PC-3 (cell line): ENCODE measurements around the gene NOC4L. TPM values are rescaled to one million over a fixed set of nuclear protein-coding genes. Genes with fewer than 3 reads are reported as not detected.

ENCODE experiments used
- ATAC-seq: fragments of 200-7000 bp; cut with Tn5 transposase; 2 replicates; pipeline ENCODE4 v1.9.1; 2020; ENCODE audit warnings: mild to moderate bottlenecking, moderate library complexity
- BruUV-seq: library from RNA; stranded (reverse); fragments of 400-500 nt; replicated peaks from 2 replicates; lab custom pipeline; 2021; lab: Mats Ljungman, UMichigan
- CTCF ChIA-PET: fragments of 300-600 bp; sonication (Branson Sonifier 250); formaldehyde crosslinking; loops from one replicate; lab custom pipeline; 2022; ENCODE audit warnings: antibody characterized with exemption; lab: Charles Lee
- POLR2A ChIA-PET: fragments of 300-600 bp; sonication (Branson Sonifier 250); formaldehyde crosslinking; loops from one replicate; lab custom pipeline; 2022; ENCODE audit warnings: antibody characterized with exemption; ENCODE audit not compliant: unreplicated experiment; lab: Charles Lee
- DNase-seq: peaks from one replicate; pipeline ENCODE4 v3.0.0-alpha.2; 2015
- H2AFZ ChIP-seq: fragments of 300-600 bp; sonication (generic); 2 replicates; pipeline ENCODE4 v1.6.0; 2016; ENCODE audit warnings: antibody characterized with exemption, low read length
- H3F3A ChIP-seq: fragments of 300-600 bp; sonication (generic); one replicate; pipeline ENCODE4 v1.6.0; 2017; ENCODE audit warnings: antibody characterized with exemption, low read length, control low read depth, mild to moderate bottlenecking; ENCODE audit not compliant: unreplicated experiment
- H3K27ac ChIP-seq: fragments of 300-600 bp; sonication (generic); 2 replicates; pipeline ENCODE4 v1.5.1; 2016; ENCODE audit warnings: mild to moderate bottlenecking, low read length
- H3K27me3 ChIP-seq: fragments of 300-600 bp; sonication (generic); 2 replicates; pipeline ENCODE4 v1.6.1; 2016; ENCODE audit warnings: low read length, mixed read lengths
- H3K36me3 ChIP-seq: fragments of 300-600 bp; sonication (generic); 2 replicates; pipeline ENCODE4 v1.6.1; 2016; ENCODE audit warnings: low read depth, mixed run types, low read length, mixed read lengths
- H3K4me1 ChIP-seq: fragments of 300-600 bp; sonication (generic); 2 replicates; pipeline ENCODE4 v1.5.1; 2016; ENCODE audit warnings: low read length; ENCODE audit not compliant: insufficient read depth
- H3K4me2 ChIP-seq: fragments of 300-600 bp; sonication (generic); 2 replicates; pipeline ENCODE4 v1.6.0; 2016; ENCODE audit warnings: low read length
- H3K4me3 ChIP-seq: fragments of 300-600 bp; sonication (generic); 2 replicates; pipeline ENCODE4 v1.5.1; 2016; ENCODE audit warnings: mild to moderate bottlenecking, low read length, mixed read lengths
- H3K79me2 ChIP-seq: fragments of 300-600 bp; sonication (generic); 2 replicates; pipeline ENCODE4 v1.6.1; 2017; ENCODE audit warnings: low read length, mixed read lengths
- H3K9ac ChIP-seq: fragments of 300-600 bp; sonication (generic); 2 replicates; pipeline ENCODE4 v1.6.0; 2016; ENCODE audit warnings: mild to moderate bottlenecking, low read length
- H3K9me2 ChIP-seq: fragments of 300-600 bp; sonication (generic); replicated peaks from 2 replicates; pipeline ENCODE4 v1.6.1; 2016; ENCODE audit warnings: mixed run types, low read length, mixed read lengths
- H3K9me3 ChIP-seq: fragments of 300-600 bp; sonication (generic); 2 replicates; pipeline ENCODE4 v1.6.1; 2016; ENCODE audit warnings: low read length, mixed read lengths
- H4K20me1 ChIP-seq: fragments of 300-600 bp; sonication (generic); 2 replicates; pipeline ENCODE4 v1.6.1; 2016; ENCODE audit warnings: low read length, mixed read lengths
- CTCF ChIP-seq: fragments of 300-600 bp; sonication (generic); conservative IDR thresholded peaks from 2 replicates; pipeline ENCODE4 v1.5.1; 2017; ENCODE audit warnings: antibody characterized with exemption, low read depth, mild to moderate bottlenecking, low read length
- EZH2 ChIP-seq: fragments of 300-600 bp; sonication (generic); IDR thresholded peaks from one replicate; pipeline ENCODE4 v1.6.1; 2017; ENCODE audit warnings: antibody characterized with exemption, mild to moderate bottlenecking, low read length; ENCODE audit not compliant: unreplicated experiment
- EZH2phosphoT487 ChIP-seq: fragments of 300-600 bp; sonication (generic); IDR thresholded peaks from 2 replicates; pipeline ENCODE4 v1.6.1; 2018; ENCODE audit warnings: mild to moderate bottlenecking, antibody characterized with exemption, low read length, borderline replicate concordance
- intact Hi-C: fragments of 100-400 bp; cut with micrococcal nuclease; formaldehyde crosslinking; loops from 2 replicates; pipeline ENCODE4 v1.9.0; 2023
- total RNA-seq: library from RNA; depleted of rRNA; stranded (reverse); fragments of >200 nt; gene quantifications from 2 replicates; pipeline ENCODE4 v1.2.3, GENCODE V29; 2014

Gene NOC4L
- total RNA-seq, 1 experiment from 2014 or later = 44.4 TPM

GRCh38 chr12:132170094-132170636 lies 25.9 kb downstream of the NOC4L start:
- peaks cover 13% of the 10 kb centered on the region for H3K4me1 ChIP-seq
- H3F3A ChIP-seq = no peaks in the 10 kb centered on the region
- POLR2A ChIA-PET = no interaction called here
- no peaks in the 10 kb centered on the region for H3K36me3 ChIP-seq
- DNase-seq = peak; percentile 63
- peak; percentile 68 for ATAC-seq
- no TSS peak for BruUV-seq
- H3K4me3 ChIP-seq = no peak overlapping the region
- H2AFZ ChIP-seq = peak overlapping the region; percentile 15; the same call in 1 of the 2 replicates
- TF ChIP-seq CTCF (no peak), EZH2 (no peak), EZH2phosphoT487 (no peak)
- H3K27ac ChIP-seq = no peak overlapping the region
- peaks cover 10% of the 10 kb centered on the region for H3K27me3 ChIP-seq
- H3K4me2 ChIP-seq = peak overlapping the region; percentile 50
- H3K9me2 ChIP-seq = no peaks in the 10 kb centered on the region
- H3K79me2 ChIP-seq = no peaks in the 10 kb centered on the region
- H3K9me3 ChIP-seq = no peaks in the 10 kb centered on the region
- intact Hi-C loops = no loop called here
- H3K9ac ChIP-seq = no peak overlapping the region
- H4K20me1 ChIP-seq = no peaks in the 10 kb centered on the region
- CTCF ChIA-PET = no interaction called here

GRCh38 chr12:132170637-132171292 lies 26.5 kb downstream of the NOC4L start:
- peak overlapping the region; percentile 50 for H3K4me2 ChIP-seq

More at GRCh38 chr12:132170637-132171292, 26.5 kb downstream of the NOC4L start:
- H2AFZ ChIP-seq = no peak overlapping the region
- intact Hi-C loops = no loop called here
- ATAC-seq = no peak
- no peaks in the 10 kb centered on the region for H3K79me2 ChIP-seq
- CTCF ChIA-PET = no interaction called here
- no peak overlapping the region for H3K9ac ChIP-seq
- BruUV-seq = no TSS peak
- DNase-seq = no peak
- peaks cover 14% of the 10 kb centered on the region for H3K27me3 ChIP-seq
- H4K20me1 ChIP-seq = no peaks in the 10 kb centered on the region
- TF ChIP-seq EZH2phosphoT487 (no peak), EZH2 (no peak), CTCF (no peak)
- H3K4me3 ChIP-seq = no peak overlapping the region
- no peaks in the 10 kb centered on the region for H3K9me3 ChIP-seq
- peaks cover 13% of the 10 kb centered on the region for H3K4me1 ChIP-seq
- no peak overlapping the region for H3K27ac ChIP-seq
- H3K36me3 ChIP-seq = no peaks in the 10 kb centered on the region
- H3K9me2 ChIP-seq = no peaks in the 10 kb centered on the region
- POLR2A ChIA-PET = no interaction called here
- no peaks in the 10 kb centered on the region for H3F3A ChIP-seq
